ENCODE measurements around the gene CLTC. TPM values are rescaled to one million over a fixed set of nuclear protein-coding genes. Genes with fewer than 3 reads are reported as not detected.

CLTC gene
- total and polyA plus RNA-seq, 2 of the 8 experiments (the other 6 are each of a cell fraction or from before 2014, with no cell fraction given) = 175 to 283 TPM

- no peak for TF ChIP-seq CHD7 (IDR thresholded peaks at IDR 0.05; ENCODE audit: insufficient replicate concordance, low read length)
Observed at GRCh38 chr17:59683283-59683682, 63.6 kb downstream of the CLTC start (continued).

Data from H1 (cell line).